GM23338 (cell line): ENCODE measurements around the gene CNTNAP2. TPM values are rescaled to one million over a fixed set of nuclear protein-coding genes. Genes with fewer than 3 reads are reported as not detected.

Experiments used
- ATAC-seq: fragments of 200-7000 bp; cut with Tn5 transposase; 3 replicates; pipeline ENCODE4 v1.9.1; 2020
- DNase-seq: peaks from one replicate; pipeline ENCODE4 v3.0.0-alpha.2; 2015; ENCODE audit warnings: low spot score
- H2AFZ ChIP-seq: fragments of 200-600 bp; sonication (generic); 2 replicates; pipeline ENCODE4 v1.8.0; 2016; ENCODE audit warnings: antibody characterized with exemption, mild to moderate bottlenecking, moderate library complexity
- H3F3A ChIP-seq: fragments of 200-600 bp; sonication (generic); replicated peaks from 2 replicates; pipeline ENCODE4 v1.8.0; 2017; ENCODE audit warnings: antibody characterized with exemption, mixed run types, low read depth
- H3K27ac ChIP-seq: fragments of 200-600 bp; sonication (generic); 2 replicates; pipeline ENCODE4 v1.6.1; 2016; ENCODE audit warnings: low read depth
- H3K27me3 ChIP-seq: fragments of 200-600 bp; sonication (generic); 2 replicates; pipeline ENCODE4 v1.8.0; 2016; ENCODE audit warnings: mild to moderate bottlenecking, mixed run types, moderate library complexity; ENCODE audit not compliant: insufficient read depth
- H3K36me3 ChIP-seq: fragments of 200-600 bp; sonication (generic); 2 replicates; pipeline ENCODE4 v1.8.0; 2016; ENCODE audit warnings: mild to moderate bottlenecking; ENCODE audit not compliant: insufficient read depth
- H3K4me1 ChIP-seq: fragments of 200-600 bp; sonication (generic); 2 replicates; pipeline ENCODE4 v1.8.0; 2016; ENCODE audit warnings: mild to moderate bottlenecking, moderate library complexity; ENCODE audit not compliant: insufficient read depth
- H3K4me2 ChIP-seq: fragments of 200-600 bp; sonication (generic); 2 replicates; pipeline ENCODE4 v1.7.1; 2017; ENCODE audit warnings: mixed run types
- H3K4me3 ChIP-seq: fragments of 200-600 bp; sonication (generic); 2 replicates; pipeline ENCODE4 v1.6.1; 2016; ENCODE audit warnings: mixed run types
- H3K79me2 ChIP-seq: fragments of 200-600 bp; sonication (generic); replicated peaks from 2 replicates; pipeline ENCODE4 v1.8.0; 2017; ENCODE audit warnings: mild to moderate bottlenecking; ENCODE audit not compliant: insufficient read depth
- H3K9me2 ChIP-seq: fragments of 200-600 bp; sonication (generic); 2 replicates; pipeline ENCODE4 v1.8.0; 2017; ENCODE audit not compliant: insufficient read depth
- H4K20me1 ChIP-seq: fragments of 200-600 bp; sonication (generic); replicated peaks from 2 replicates; pipeline ENCODE4 v1.8.0; 2017; ENCODE audit warnings: mild to moderate bottlenecking; ENCODE audit not compliant: insufficient read depth
- H3K27ac Mint-ChIP-seq: 2 replicates; pipeline ENCODE4 v1.8.0; 2020; ENCODE audit warnings: inconsistent platforms, mild to moderate bottlenecking, moderate library complexity, mixed read lengths
- H3K27me3 Mint-ChIP-seq: 3 replicates; pipeline ENCODE4 v1.8.0; 2022; ENCODE audit warnings: low read depth, mild to moderate bottlenecking, moderate library complexity, mixed read lengths, inconsistent platforms; ENCODE audit not compliant: insufficient read depth, poor library complexity
- H3K36me3 Mint-ChIP-seq: 3 replicates; pipeline ENCODE4 v1.8.0; 2021; ENCODE audit warnings: low read depth, mild to moderate bottlenecking, inconsistent platforms, moderate library complexity, mixed read lengths
- H3K4me1 Mint-ChIP-seq: 3 replicates; pipeline ENCODE4 v1.8.0; 2020; ENCODE audit warnings: mild to moderate bottlenecking, inconsistent platforms, mixed read lengths
- H3K4me3 Mint-ChIP-seq: 3 replicates; pipeline ENCODE4 v1.8.0; 2021; ENCODE audit warnings: moderate library complexity, mild to moderate bottlenecking, inconsistent platforms, mixed read lengths
- H3K9me3 Mint-ChIP-seq: 3 replicates; pipeline ENCODE4 v1.8.0; 2020; ENCODE audit warnings: moderate library complexity, mild to moderate bottlenecking, inconsistent platforms, mixed read lengths
- CREB1 ChIP-seq: fragments of 250-450 bp; sonication (Bioruptor Pico); IDR thresholded peaks from 2 replicates; pipeline ENCODE4 v1.5.0; 2020; ENCODE audit warnings: low read depth, mild to moderate bottlenecking, moderate library complexity
- EZH2 ChIP-seq: fragments of 200-600 bp; sonication (generic); IDR thresholded peaks from one replicate; pipeline ENCODE4 v1.8.0; 2017; ENCODE audit warnings: antibody characterized with exemption, mild to moderate bottlenecking, low read depth; ENCODE audit not compliant: unreplicated experiment
- EZH2phosphoT487 ChIP-seq: fragments of 200-600 bp; sonication (generic); IDR thresholded peaks from one replicate; pipeline ENCODE4 v1.8.1; 2018; ENCODE audit warnings: antibody characterized with exemption; ENCODE audit not compliant: unreplicated experiment
- JUNB ChIP-seq: IDR thresholded peaks from one replicate; pipeline ENCODE4 v1.6.1; 2016; ENCODE audit warnings: antibody characterized with exemption; ENCODE audit not compliant: unreplicated experiment
- NANOG ChIP-seq: IDR thresholded peaks from 2 replicates; pipeline ENCODE4 v1.6.1; 2016; ENCODE audit warnings: antibody characterized with exemption, borderline replicate concordance
- POLR2AphosphoS5 ChIP-seq: IDR thresholded peaks from 2 replicates; pipeline ENCODE4 v1.6.1; 2016; ENCODE audit warnings: antibody characterized with exemption, low read depth
- REST ChIP-seq: IDR thresholded peaks from one replicate; pipeline ENCODE4 v1.6.1; 2018; ENCODE audit warnings: antibody characterized with exemption; ENCODE audit not compliant: unreplicated experiment
- STAT1 ChIP-seq: IDR thresholded peaks from one replicate; pipeline ENCODE4 v1.6.1; 2016; ENCODE audit warnings: antibody characterized with exemption; ENCODE audit not compliant: unreplicated experiment
- ZNF114 ChIP-seq: fragments of 250-450 bp; sonication (Bioruptor Pico); IDR thresholded peaks from 2 replicates; pipeline ENCODE4 v1.5.0; 2020; ENCODE audit warnings: mild to moderate bottlenecking, moderate library complexity
- ZNF331 ChIP-seq: fragments of 250-450 bp; sonication (Bioruptor Pico); IDR thresholded peaks from 2 replicates; pipeline ENCODE4 v1.5.0; 2020; ENCODE audit warnings: low read depth, mild to moderate bottlenecking, moderate library complexity
- polyA plus RNA-seq: library from polyadenylated mRNA; unstranded; fragments of >200 nt; fragmentation: Nextera tagmentation; extraction: Ambion mirVana; gene quantifications from 2 replicates; pipeline ENCODE4 v1.2.1, GENCODE V29; 2016
- total RNA-seq: library from RNA; depleted of rRNA; stranded (reverse); fragments of >200 nt; shearing (Covaris generic); gene quantifications from 2 replicates; pipeline ENCODE4 v1.2.3, GENCODE V29; 2014
- TF ChIP-seq, protein P1 (sequence below): IDR thresholded peaks from 2 replicates; pipeline ENCODE4 v1.6.1; 2016; ENCODE audit warnings: antibody characterized with exemption
- TF ChIP-seq, protein P2 (sequence below), 2 experiments: fragments of 200-600 bp in 1 of 2; sonication (generic) in 1 of 2; conservative IDR thresholded peaks; 2 replicates each; pipeline versions ENCODE4 v1.5.1 to v1.6.1; 2016 to 2017; ENCODE audit warnings: antibody characterized with exemption in 2 of 2, low read depth in 2 of 2, mild to moderate bottlenecking in 2 of 2, moderate library complexity in 1 of 2

Gene CNTNAP2
- total and polyA plus RNA-seq, 2 experiments from 2014 or later, result 38.2 to 61.3 TPM

DNA sequence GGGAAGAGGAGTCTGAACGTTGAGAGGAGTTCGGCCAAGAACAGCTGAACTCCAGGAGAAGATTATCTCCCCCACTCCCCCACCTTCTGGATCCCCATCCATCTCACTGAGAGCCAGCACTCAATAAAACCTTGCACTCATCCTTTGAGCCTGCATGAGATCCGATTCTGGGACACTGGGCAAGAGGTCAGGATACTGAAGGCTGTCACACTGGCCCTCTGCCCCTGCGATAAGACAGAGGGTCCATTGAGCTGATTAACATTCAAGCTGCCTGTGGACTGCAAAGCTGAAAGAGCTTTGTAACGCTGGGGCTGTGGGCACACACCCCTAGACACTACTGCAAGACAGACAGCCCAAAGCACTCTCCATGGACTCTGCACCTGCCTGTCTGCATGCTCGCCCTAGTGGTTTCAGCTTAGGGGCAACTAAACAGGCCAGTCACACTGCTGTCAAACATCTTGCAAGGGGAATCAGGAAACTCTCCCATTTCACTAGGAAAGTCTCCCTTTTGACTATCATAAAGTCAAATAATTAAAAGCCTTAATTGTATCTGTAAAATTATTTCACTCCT lies 42.3 kb upstream of the CNTNAP2 start:
- Histone ChIP-seq H3K27me3 (no peaks in the 10 kb centered on the region), H3K27ac (no peak overlapping the region), H3F3A (no peaks in the 10 kb centered on the region), H3K36me3 (0 out of 2 replicates have a peak, but pooled peaks cover 3% of the 10 kb centered on the region), H3K4me2 (no peak overlapping the region), H3K4me3 (no peak overlapping the region), H4K20me1 (no peaks in the 10 kb centered on the region), H3K79me2 (no peaks in the 10 kb centered on the region), H3K4me1 (no peaks in the 10 kb centered on the region), H3K9me2 (no peaks in the 10 kb centered on the region), H2AFZ (no peak overlapping the region)
- peaks cover 5% of the 10 kb centered on the region; the same call in 1 of the 3 replicates for H3K36me3 Mint-ChIP-seq
- no peak for DNase-seq
- H3K27me3 Mint-ChIP-seq, result peaks cover 2% of the 10 kb centered on the region
- no peak overlapping the region for H3K27ac Mint-ChIP-seq
- TF ChIP-seq ZNF114, result no peak
- TF ChIP-seq REST, result no peak
- peak; percentile 49; the same call in 1 of the 3 replicates for ATAC-seq
- no peak overlapping the region for H3K4me3 Mint-ChIP-seq
- H3K9me3 Mint-ChIP-seq, result peaks cover 56% of the 10 kb centered on the region
- no peaks in the 10 kb centered on the region for H3K4me1 Mint-ChIP-seq

- peaks cover 2% of the 10 kb centered on the region for H3K27me3 Mint-ChIP-seq
- H4K20me1 ChIP-seq, result no peaks in the 10 kb centered on the region
- ATAC-seq (no peak), DNase-seq (no peak)
- no peak overlapping the region for H3K4me2 ChIP-seq
- no peaks in the 10 kb centered on the region for H3K27me3 ChIP-seq
- H3K4me3 ChIP-seq, result no peak overlapping the region
- no peak overlapping the region for H2AFZ ChIP-seq
- H3K9me2 ChIP-seq, result no peaks in the 10 kb centered on the region
- H3K27ac ChIP-seq, result no peak overlapping the region
- peaks cover 5% of the 10 kb centered on the region; the same call in 1 of the 3 replicates for H3K36me3 Mint-ChIP-seq
- peaks cover 49% of the 10 kb centered on the region for H3K9me3 Mint-ChIP-seq
- no peaks in the 10 kb centered on the region for H3K79me2 ChIP-seq
- no peaks in the 10 kb centered on the region for H3K4me1 Mint-ChIP-seq
- H3K4me1 ChIP-seq, result no peaks in the 10 kb centered on the region
- H3K4me3 Mint-ChIP-seq, result no peak overlapping the region
- no peak overlapping the region for H3K27ac Mint-ChIP-seq
- H3F3A ChIP-seq, result no peaks in the 10 kb centered on the region
- 0 out of 2 replicates have a peak, but pooled peaks cover 4% of the 10 kb centered on the region for H3K36me3 ChIP-seq
- TF ChIP-seq EZH2phosphoT487 (no peak), REST (no peak), STAT1 (no peak), ZNF331 (no peak), EZH2 (no peak), CREB1 (CRISPR knock-in tag) (no peak), NANOG (no peak), ZNF114 (no peak), JUNB (no peak), POLR2AphosphoS5 (no peak)
- TF ChIP-seq, protein P1, sequence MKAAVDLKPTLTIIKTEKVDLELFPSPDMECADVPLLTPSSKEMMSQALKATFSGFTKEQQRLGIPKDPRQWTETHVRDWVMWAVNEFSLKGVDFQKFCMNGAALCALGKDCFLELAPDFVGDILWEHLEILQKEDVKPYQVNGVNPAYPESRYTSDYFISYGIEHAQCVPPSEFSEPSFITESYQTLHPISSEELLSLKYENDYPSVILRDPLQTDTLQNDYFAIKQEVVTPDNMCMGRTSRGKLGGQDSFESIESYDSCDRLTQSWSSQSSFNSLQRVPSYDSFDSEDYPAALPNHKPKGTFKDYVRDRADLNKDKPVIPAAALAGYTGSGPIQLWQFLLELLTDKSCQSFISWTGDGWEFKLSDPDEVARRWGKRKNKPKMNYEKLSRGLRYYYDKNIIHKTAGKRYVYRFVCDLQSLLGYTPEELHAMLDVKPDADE, result no peak
- TF ChIP-seq, protein P2, sequence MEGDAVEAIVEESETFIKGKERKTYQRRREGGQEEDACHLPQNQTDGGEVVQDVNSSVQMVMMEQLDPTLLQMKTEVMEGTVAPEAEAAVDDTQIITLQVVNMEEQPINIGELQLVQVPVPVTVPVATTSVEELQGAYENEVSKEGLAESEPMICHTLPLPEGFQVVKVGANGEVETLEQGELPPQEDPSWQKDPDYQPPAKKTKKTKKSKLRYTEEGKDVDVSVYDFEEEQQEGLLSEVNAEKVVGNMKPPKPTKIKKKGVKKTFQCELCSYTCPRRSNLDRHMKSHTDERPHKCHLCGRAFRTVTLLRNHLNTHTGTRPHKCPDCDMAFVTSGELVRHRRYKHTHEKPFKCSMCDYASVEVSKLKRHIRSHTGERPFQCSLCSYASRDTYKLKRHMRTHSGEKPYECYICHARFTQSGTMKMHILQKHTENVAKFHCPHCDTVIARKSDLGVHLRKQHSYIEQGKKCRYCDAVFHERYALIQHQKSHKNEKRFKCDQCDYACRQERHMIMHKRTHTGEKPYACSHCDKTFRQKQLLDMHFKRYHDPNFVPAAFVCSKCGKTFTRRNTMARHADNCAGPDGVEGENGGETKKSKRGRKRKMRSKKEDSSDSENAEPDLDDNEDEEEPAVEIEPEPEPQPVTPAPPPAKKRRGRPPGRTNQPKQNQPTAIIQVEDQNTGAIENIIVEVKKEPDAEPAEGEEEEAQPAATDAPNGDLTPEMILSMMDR (conservative IDR thresholded peaks at IDR 0.05; ENCODE audit: low read depth in 2 of 2), result no peak
Measured at GRCh38 chr7:146076344-146076743, 40.3 kb upstream of the CNTNAP2 start.
